B cell (primary cell): Measurements from ENCODE around the gene ODF4.

Source experiments
- EZH2 ChIP-seq: IDR thresholded peaks from 2 replicates; pipeline ENCODE4 v1.6.1; 2012; ENCODE audit warnings: borderline replicate concordance, low read depth, mild to moderate bottlenecking, moderate library complexity, low read length; ENCODE audit not compliant: insufficient read depth, poor library complexity, severe bottlenecking
- TF ChIP-seq, protein P1 (sequence below): fragments of 200-600 bp; IDR thresholded peaks from one replicate; pipeline ENCODE4 v1.8.0; 2022; ENCODE audit warnings: antibody characterized with exemption, mild to moderate bottlenecking

DNA sequence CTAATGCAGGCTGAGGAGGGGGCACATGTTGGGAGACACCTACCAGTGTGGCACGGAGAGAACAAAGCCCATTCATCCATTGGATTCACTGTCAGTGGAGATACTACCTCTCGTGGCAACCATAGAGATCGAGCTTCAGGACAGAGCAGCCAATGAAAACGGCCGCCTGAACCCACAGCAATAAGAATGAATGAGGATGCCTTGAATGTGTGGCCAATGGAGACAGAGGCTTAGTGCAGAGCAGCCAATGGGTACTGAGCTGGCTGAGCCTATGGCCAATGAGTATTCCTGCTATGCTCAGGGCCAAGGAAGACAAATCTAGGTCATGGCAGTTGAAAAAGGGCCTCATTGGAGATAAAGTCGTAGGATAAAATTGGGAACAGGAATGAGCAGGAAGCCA, 18.6 kb upstream of the ODF4 start:
- TF ChIP-seq EZH2: no peak
- TF ChIP-seq, protein P1, sequence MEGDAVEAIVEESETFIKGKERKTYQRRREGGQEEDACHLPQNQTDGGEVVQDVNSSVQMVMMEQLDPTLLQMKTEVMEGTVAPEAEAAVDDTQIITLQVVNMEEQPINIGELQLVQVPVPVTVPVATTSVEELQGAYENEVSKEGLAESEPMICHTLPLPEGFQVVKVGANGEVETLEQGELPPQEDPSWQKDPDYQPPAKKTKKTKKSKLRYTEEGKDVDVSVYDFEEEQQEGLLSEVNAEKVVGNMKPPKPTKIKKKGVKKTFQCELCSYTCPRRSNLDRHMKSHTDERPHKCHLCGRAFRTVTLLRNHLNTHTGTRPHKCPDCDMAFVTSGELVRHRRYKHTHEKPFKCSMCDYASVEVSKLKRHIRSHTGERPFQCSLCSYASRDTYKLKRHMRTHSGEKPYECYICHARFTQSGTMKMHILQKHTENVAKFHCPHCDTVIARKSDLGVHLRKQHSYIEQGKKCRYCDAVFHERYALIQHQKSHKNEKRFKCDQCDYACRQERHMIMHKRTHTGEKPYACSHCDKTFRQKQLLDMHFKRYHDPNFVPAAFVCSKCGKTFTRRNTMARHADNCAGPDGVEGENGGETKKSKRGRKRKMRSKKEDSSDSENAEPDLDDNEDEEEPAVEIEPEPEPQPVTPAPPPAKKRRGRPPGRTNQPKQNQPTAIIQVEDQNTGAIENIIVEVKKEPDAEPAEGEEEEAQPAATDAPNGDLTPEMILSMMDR: no peak
